HG03378 (cell line): ENCODE measurements around the gene FUNDC1.

Experiments used
- ATAC-seq: cut with Tn5 transposase; IDR thresholded peaks from one replicate; pipeline ENCODE4 v1.9.1; 2021; ENCODE audit warnings: mild to moderate bottlenecking, moderate library complexity; ENCODE audit not compliant: unreplicated experiment

FUNDC1 gene

DNA sequence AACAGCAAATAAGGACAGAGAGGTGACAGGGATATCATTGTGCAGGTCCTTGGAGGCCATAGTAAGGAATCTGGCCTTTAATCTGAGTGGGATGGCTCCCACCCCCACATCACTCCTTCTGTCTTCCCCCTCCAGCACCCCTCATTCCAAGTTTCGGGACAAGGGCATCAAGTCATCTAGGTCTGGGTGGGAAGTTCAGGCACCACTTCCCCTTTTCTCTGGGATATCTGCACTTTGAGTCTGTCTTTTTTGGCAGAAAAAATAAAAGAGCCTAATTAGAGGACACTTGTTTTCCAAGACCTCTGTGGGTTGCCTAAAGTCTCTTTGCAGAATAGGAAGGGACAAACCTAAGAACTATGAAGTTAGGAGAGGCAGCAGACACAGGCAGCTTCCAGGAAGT lies 60.1 kb downstream of the FUNDC1 start:
- no peak for ATAC-seq

DNA sequence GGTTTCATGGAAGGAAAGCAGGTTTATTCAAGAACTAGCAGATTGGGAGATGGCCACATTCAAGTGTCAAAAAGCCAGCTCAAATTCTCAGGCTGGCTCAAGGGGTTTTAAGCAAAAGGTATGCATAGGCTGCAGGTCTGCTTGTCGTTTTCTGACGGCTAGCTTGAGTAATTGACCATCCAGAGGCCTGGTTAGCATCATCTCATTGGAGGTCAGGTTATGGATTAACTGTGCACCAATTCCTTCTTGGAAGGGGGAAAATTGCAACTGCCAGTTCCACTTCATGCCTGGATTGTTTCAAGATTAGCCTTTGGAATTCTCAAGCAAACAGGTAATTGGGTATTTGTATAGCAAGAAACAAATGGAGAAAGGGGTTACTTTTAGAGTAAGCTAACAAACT lies 62.1 kb downstream of the FUNDC1 start:
- no peak for ATAC-seq

DNA sequence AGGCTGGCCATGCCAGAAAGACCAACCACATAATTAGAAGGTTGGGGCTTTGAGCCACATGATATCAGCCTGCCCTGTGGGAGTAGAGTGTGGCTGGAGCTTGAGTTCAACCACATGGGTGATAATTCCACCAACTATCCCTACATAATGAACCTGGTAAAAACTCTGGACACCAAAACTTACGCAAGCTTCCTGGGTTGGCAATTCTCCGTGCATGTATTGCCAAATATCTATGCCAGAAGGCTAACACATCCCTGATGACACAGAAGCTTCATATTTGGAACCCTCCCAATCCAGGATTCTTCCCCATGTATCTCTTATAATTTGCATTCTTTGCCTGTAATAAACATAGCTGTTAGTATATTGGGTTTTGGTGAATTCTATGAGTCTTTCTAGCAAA lies 68.2 kb downstream of the FUNDC1 start:
- ATAC-seq = no peak
